ENCODE measurements around the gene GNAZ.

GRCh38 chr22:23102002-23102655 lies 31.8 kb downstream of the GNAZ start:
- TF ChIP-seq CTCF (IDR thresholded peaks at IDR 0.05) (no peak), POLR2A (IDR thresholded peaks at IDR 0.05) (no peak)
